Measurements from ENCODE around the gene HAUS7.

GRCh38 chrX:153487590-153488071, 17.3 kb upstream of the HAUS7 start:
- TF ChIP-seq CTCF (conservative IDR thresholded peaks at IDR 0.05 in 1 of 2, IDR thresholded peaks at IDR 0.05 in 1 of 2; ENCODE audit: extremely low read depth in 1 of 2, insufficient read depth in 1 of 2, low read depth in 1 of 2, low read length in 2 of 2) (no peak), EZH2 (IDR thresholded peaks at IDR 0.05; ENCODE audit: borderline replicate concordance, low read length) (no peak)
